LNCaP clone FGC (cell line): ENCODE results near the gene CUBN.

Source experiments
- DNase-seq: peaks from one replicate; pipeline ENCODE4 v3.0.0-alpha.2; 2011; ENCODE audit warnings: low read depth
- H3K4me3 ChIP-seq: 2 replicates; pipeline ENCODE4 v1.5.1; 2011; ENCODE audit warnings: mild to moderate bottlenecking, low read depth, low read length, control low read depth
- CTCF ChIP-seq: IDR thresholded peaks from 2 replicates; pipeline ENCODE4 v1.5.1; 2012; ENCODE audit warnings: mild to moderate bottlenecking; ENCODE audit not compliant: control insufficient read depth, insufficient read depth; ENCODE audit errors: extremely low read depth

Gene CUBN

GRCh38 chr10:16930540-16930939, 199.1 kb downstream of the CUBN start:
- no peak overlapping the region for H3K4me3 ChIP-seq
- no peak for TF ChIP-seq CTCF
- no peak for DNase-seq

- no peak for DNase-seq
Observed at GRCh38 chr10:16929069-16929468, 200.5 kb downstream of the CUBN start.

GRCh38 chr10:16927546-16927945, 202.1 kb downstream of the CUBN start:
- H3K4me3 ChIP-seq = no peak overlapping the region
- DNase-seq = no peak
- TF ChIP-seq CTCF = no peak

More at GRCh38 chr10:16929069-16929468, 200.5 kb downstream of the CUBN start:
- no peak for TF ChIP-seq CTCF
- no peak overlapping the region for H3K4me3 ChIP-seq

- TF ChIP-seq CTCF = no peak
- no peak for DNase-seq
- H3K4me3 ChIP-seq = no peak overlapping the region
Observed at GRCh38 chr10:16923726-16924125, 205.9 kb downstream of the CUBN start.

GRCh38 chr10:16923309-16923708, 206.3 kb downstream of the CUBN start:
- H3K4me3 ChIP-seq = no peak overlapping the region
- DNase-seq = no peak
- no peak for TF ChIP-seq CTCF

- TF ChIP-seq CTCF = no peak
- no peak overlapping the region for H3K4me3 ChIP-seq
- DNase-seq = no peak
Observed at GRCh38 chr10:16919121-16919982, 210.3 kb downstream of the CUBN start.

- no peak for DNase-seq
- no peak overlapping the region for H3K4me3 ChIP-seq
- TF ChIP-seq CTCF = no peak
Observed at GRCh38 chr10:16916496-16916895, 213.1 kb downstream of the CUBN start.
